ENCODE data around the gene KHDC1L. TPM values are rescaled to one million over a fixed set of nuclear protein-coding genes. Genes with fewer than 3 reads are reported as not detected.
"Not testable (repeated sequence)": the region's sequence is repeated elsewhere in the genome, so short reads cannot be mapped to it uniquely, and the experiment has no call there.

Gene KHDC1L, protein sequence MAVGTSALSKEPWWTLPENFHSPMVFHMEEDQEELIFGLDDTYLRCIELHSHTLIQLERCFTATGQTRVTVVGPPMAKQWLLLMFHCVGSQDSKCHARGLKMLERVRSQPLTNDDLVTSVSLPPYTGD
- under 1 TPM in 1 of 3 donors, not detected in 2; 0.77 TPM for polyA plus RNA-seq

DNA sequence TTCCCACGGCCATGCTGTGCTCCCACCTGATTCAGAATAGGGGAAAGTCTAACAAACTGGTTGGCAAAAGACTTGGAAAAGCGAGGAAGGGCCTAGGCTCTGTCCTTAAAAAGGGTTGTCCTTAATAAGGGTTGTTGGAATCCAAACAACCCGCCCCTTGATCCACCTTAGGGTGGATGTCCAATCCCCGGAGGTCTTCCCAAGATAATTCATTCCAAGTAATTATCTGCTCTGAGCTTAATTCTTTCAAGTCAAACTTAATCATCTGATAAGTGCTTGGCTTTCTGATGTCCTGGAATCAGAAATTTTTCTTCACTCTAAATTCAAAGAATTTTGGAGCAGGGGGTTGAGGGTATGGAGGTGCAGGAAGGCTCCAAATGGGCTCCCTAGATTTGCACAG is at the start of gene KHDC1L:
KHDC1L (minus strand) TSS at position 101 of the 400 bp plus-strand sequence; CDS start at position 13, 88 bp downstream.
- Mint-ChIP-seq H3K27ac (no peak within 1 kb of the TSS), H3K9me3 (no peaks in the 10 kb centered on the region), H3K36me3 (no peaks in the 10 kb centered on the region), H3K27me3 (ENCODE audit: low read depth in 3 of 3) (no peaks in the 10 kb centered on the region), H3K4me1 (no peaks in the 10 kb centered on the region), H3K4me3 (no peak within 1 kb of the TSS)
- DNase-seq: no peak

DNA sequence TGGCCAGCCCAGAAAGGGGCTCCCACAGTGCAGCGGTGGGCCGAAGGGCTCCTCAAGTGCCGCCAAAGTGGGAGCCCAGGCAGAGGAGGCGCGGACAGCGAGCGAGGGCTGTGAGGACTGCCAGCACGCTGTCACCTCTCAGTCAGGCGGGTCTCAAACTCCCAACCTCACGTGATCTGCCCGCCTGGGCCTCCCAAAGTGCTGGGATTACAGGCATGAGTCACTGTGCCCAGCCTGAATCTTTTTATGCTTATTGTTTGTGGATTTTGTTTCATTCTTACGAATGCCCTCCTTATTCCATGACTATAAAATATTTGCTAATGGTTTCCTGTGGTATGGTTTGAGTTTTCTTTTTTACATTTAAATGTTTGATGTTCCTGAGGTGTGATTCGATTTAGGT is 44.0 kb upstream of the KHDC1L start:
- not testable (repeated sequence) for H3K36me3 Mint-ChIP-seq; H3K4me3 Mint-ChIP-seq; DNase-seq; H3K27ac Mint-ChIP-seq; H3K27me3 Mint-ChIP-seq (ENCODE audit: low read depth in 3 of 3); H3K9me3 Mint-ChIP-seq
- peaks cover 10 to 17% of the 10 kb centered on the region in 2 donors for H3K4me1 Mint-ChIP-seq

DNA sequence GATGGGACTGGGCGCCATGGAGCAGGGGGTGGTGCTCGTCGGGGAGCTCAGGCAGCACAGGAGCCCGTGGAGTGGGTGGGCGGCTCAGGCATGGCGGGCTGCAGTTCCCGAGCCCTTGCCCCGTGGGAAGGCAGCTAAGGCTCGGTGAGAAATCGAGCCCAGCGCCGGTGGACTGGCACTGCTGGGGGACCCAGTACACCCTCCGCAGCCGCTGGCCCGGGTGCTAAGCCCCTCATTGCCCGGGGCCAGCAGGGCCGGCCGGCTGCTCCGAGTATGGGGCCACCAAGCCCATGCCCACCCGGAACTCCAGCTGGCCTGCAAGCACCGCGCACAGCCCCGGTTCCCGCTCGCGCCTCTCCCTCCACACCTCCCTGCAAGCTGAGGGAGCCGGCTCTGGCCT is 43.6 kb upstream of the KHDC1L start:
- H3K4me3 Mint-ChIP-seq; H3K36me3 Mint-ChIP-seq; H3K27ac Mint-ChIP-seq; H3K27me3 Mint-ChIP-seq (ENCODE audit: low read depth in 3 of 3); DNase-seq; H3K9me3 Mint-ChIP-seq: not testable (repeated sequence)
- H3K4me1 Mint-ChIP-seq: peaks cover 14 to 21% of the 10 kb centered on the region in 2 donors

- DNase-seq: no peak
- no peaks in the 10 kb centered on the region for H3K9me3 Mint-ChIP-seq
- H3K4me3 Mint-ChIP-seq: peak overlapping the region; percentile 76 to 82 (median 81)
- H3K4me1 Mint-ChIP-seq: peaks cover 26 to 36% of the 10 kb centered on the region in 2 donors
- peaks cover 0 to 3% (median 0%) of the 10 kb centered on the region in 3 donors for H3K27me3 Mint-ChIP-seq (ENCODE audit: low read depth in 3 of 3)
- peaks cover 0 to 3% (median 0%) of the 10 kb centered on the region in 3 donors for H3K36me3 Mint-ChIP-seq
- H3K27ac Mint-ChIP-seq: peak overlapping the region in 5 of 6 donors; percentile 12 to 61 (median 48)
Measured at GRCh38 chr6:73264446-73264845, 39.1 kb upstream of the KHDC1L start.

DNA sequence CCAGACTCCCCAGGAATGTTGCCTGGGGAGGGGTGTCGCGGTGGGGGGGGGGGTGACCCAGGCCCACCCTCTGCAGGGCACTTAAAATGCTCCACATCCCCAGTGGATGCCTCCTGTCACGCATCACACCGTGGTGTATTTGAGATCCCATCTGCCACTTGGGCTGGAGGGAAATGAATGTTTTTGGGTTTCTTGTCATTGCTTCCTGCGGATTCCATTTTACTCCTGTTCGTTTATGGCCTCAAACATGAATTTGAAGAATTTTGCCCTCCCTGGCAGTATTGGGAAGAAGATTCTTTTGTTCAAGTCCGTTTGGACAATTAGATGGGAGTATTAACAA is 38.2 kb upstream of the KHDC1L start:
- Mint-ChIP-seq H3K27ac (peak overlapping the region; percentile 32 to 74 (median 64)), H3K4me1 (peaks cover 26 to 36% of the 10 kb centered on the region in 2 donors)

DNA sequence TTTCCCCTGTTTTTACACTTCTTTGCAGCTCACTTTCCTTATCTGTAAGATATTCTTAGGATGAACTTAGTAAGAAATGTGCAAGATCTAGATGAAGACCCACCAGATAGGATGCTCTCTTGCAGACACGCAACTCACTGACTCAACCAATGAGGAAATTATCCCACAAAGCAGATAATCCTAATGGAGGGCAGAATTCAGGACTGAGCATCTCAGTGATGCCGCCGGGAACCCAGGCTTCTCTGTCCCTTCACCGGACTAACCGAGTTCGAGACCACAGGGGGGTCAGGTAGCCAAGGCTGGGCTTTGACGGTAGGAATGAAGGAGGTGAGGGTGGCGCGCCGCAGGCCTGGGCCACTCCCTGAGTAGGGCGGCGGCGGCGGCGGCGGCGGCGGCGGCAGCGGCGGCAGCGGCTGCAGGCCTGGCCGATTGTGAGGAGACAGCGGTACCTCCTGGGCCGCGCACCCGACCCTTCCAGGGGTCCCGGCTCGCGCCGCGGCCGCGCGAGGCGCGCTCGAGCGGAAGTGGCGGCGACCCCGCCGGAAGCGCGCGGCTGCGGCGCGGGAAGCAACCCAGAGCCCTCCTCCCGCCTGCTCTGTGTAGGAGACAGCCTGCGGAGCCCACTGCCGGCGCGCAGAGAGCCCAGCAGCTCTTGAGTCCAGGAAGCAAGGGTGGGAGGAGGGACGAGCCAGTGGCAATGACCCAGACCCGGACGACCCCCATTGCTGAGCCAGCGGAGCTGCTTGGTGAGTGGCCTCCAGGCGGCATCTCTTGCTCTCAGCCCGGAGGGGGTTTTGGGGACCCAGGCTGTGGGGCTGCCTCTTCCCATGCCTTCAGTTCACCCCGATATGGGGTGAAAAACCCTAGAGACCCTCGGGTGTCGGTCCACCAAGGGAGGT is 37.6 kb upstream of the KHDC1L start, which contains the start of gene KHDC1:
KHDC1 (minus strand) TSS at position 526 of the 899 bp plus-strand sequence. CDS start 20,679 bp downstream, outside the sequence.
- no peaks in the 10 kb centered on the region for H3K9me3 Mint-ChIP-seq
- peaks cover 25 to 36% of the 10 kb centered on the region in 2 donors for H3K4me1 Mint-ChIP-seq
- peak; percentile 68 to 80 (median 80) for DNase-seq
- peaks cover 0 to 3% (median 0%) of the 10 kb centered on the region in 3 donors for H3K36me3 Mint-ChIP-seq
- H3K27me3 Mint-ChIP-seq (ENCODE audit: low read depth in 3 of 3): peaks cover 0 to 3% (median 0%) of the 10 kb centered on the region in 3 donors
- H3K27ac Mint-ChIP-seq: peak within 1 kb of the TSS; percentile 76 to 97 (median 91)
- peak within 1 kb of the TSS; percentile 76 to 86 (median 83) for H3K4me3 Mint-ChIP-seq

More for the DNA sequence above, 38.2 kb upstream of the KHDC1L start:
- H3K9me3 Mint-ChIP-seq: no peaks in the 10 kb centered on the region
- peaks cover 0 to 3% (median 0%) of the 10 kb centered on the region in 3 donors for H3K27me3 Mint-ChIP-seq (ENCODE audit: low read depth in 3 of 3)
- DNase-seq: no peak
- peaks cover 0 to 3% (median 0%) of the 10 kb centered on the region in 3 donors for H3K36me3 Mint-ChIP-seq
- H3K4me3 Mint-ChIP-seq: peak overlapping the region; percentile 76 to 82 (median 81)

- Mint-ChIP-seq H3K4me3 (no peak overlapping the region), H3K36me3 (no peaks in the 10 kb centered on the region), H3K9me3 (no peaks in the 10 kb centered on the region), H3K27me3 (ENCODE audit: low read depth in 3 of 3) (peaks cover 0 to 3% (median 1%) of the 10 kb centered on the region in 3 donors), H3K27ac (no peak overlapping the region), H3K4me1 (peaks cover 11 to 13% of the 10 kb centered on the region in 2 donors)
- DNase-seq: no peak
Measured at GRCh38 chr6:73258721-73259120, 33.4 kb upstream of the KHDC1L start.

DNA sequence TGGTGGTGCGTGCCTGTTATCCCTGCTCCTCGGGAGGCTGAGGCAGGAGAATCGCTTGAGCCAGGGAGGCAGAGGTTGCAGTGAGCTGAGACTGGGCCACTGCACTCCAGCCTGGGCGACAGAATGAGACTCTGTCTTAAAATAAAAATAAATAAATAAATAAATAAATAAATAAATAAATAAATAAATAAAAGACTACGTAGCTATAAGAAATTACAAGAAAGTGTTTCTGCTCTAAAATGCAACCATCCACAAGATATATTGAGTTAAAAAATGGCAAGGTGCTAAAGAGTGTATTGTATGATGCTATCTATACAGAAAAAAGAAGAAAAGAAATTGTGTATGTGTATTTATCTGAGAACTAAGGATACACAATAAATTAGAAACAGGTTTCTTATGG is 29.0 kb upstream of the KHDC1L start:
- H3K4me1 Mint-ChIP-seq, H3K4me3 Mint-ChIP-seq: not testable (repeated sequence)

DNA sequence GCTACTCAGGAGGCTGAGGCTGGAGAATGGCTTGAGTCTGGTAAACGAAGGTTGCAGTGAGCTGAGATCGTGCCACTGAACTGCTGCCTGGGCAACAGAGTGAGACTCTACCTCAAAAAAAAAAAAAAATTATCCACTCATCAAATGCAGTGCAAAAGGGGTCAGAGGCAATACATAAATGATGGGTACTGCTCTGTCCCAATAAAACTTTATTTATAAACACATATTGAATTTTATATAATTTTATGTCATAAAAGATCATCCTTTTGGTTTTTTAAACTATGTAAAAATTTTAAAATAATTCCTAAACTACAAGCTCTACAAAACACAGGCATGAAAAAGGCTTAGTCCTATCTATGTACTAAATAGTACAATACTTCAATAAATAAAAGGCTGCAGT is 27.4 kb upstream of the KHDC1L start:
- no peaks in the 10 kb centered on the region for H3K9me3 Mint-ChIP-seq
- no peak for DNase-seq
- peaks cover 0 to 5% (median 1%) of the 10 kb centered on the region in 3 donors for H3K27me3 Mint-ChIP-seq (ENCODE audit: low read depth in 3 of 3)
- H3K27ac Mint-ChIP-seq: no peak overlapping the region
- H3K4me3 Mint-ChIP-seq: no peak overlapping the region
- no peaks in the 10 kb centered on the region for H3K36me3 Mint-ChIP-seq
- no peaks in the 10 kb centered on the region for H3K4me1 Mint-ChIP-seq

More for the DNA sequence above, 29.0 kb upstream of the KHDC1L start:
- H3K27me3 Mint-ChIP-seq (ENCODE audit: low read depth in 3 of 3); H3K36me3 Mint-ChIP-seq; DNase-seq; H3K9me3 Mint-ChIP-seq; H3K27ac Mint-ChIP-seq: not testable (repeated sequence)

DNA sequence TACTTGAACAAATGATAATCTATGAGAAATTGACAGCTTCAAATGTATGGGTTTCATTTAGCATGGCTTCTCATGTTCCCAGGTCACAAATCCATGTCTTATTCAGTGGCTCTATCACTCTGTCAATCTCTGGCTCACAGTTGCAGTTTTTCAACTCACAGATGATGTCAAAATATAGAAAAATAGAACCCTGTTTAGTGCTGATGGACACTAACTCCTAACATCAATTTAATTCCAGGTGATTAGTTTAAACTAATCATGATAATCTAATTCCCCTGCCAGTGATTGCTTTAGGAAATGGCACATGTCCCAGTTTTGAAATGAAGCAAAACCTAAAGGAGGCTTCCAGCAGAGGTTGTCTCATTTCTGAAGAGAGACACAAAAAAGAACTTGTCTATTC is 24.7 kb upstream of the KHDC1L start:
- Mint-ChIP-seq H3K9me3 (no peaks in the 10 kb centered on the region), H3K4me1 (no peaks in the 10 kb centered on the region), H3K27ac (no peak overlapping the region), H3K36me3 (no peaks in the 10 kb centered on the region), H3K4me3 (no peak overlapping the region), H3K27me3 (ENCODE audit: low read depth in 3 of 3) (peaks cover 0 to 5% (median 1%) of the 10 kb centered on the region in 3 donors)
- DNase-seq: no peak

- no peaks in the 10 kb centered on the region for H3K4me1 Mint-ChIP-seq
- H3K9me3 Mint-ChIP-seq: no peaks in the 10 kb centered on the region
- DNase-seq: no peak
- no peak overlapping the region for H3K4me3 Mint-ChIP-seq
- no peaks in the 10 kb centered on the region for H3K36me3 Mint-ChIP-seq
- H3K27ac Mint-ChIP-seq: no peak overlapping the region
- peaks cover 0 to 5% (median 0%) of the 10 kb centered on the region in 3 donors for H3K27me3 Mint-ChIP-seq (ENCODE audit: low read depth in 3 of 3)
Measured at GRCh38 chr6:73248192-73248903, 23.1 kb upstream of the KHDC1L start.

GRCh38 chr6:73242001-73242400 is 16.7 kb upstream of the KHDC1L start:
- no peaks in the 10 kb centered on the region for H3K4me1 Mint-ChIP-seq

GRCh38 chr6:73240730-73241129 is 15.4 kb upstream of the KHDC1L start:
- DNase-seq: no peak
- Mint-ChIP-seq H3K4me1 (no peaks in the 10 kb centered on the region), H3K9me3 (no peaks in the 10 kb centered on the region), H3K36me3 (no peaks in the 10 kb centered on the region), H3K4me3 (no peak overlapping the region), H3K27me3 (ENCODE audit: low read depth in 3 of 3) (peaks cover 0 to 3% (median 0%) of the 10 kb centered on the region in 3 donors), H3K27ac (no peak overlapping the region)

More at GRCh38 chr6:73242001-73242400, 16.7 kb upstream of the KHDC1L start:
- H3K27me3 Mint-ChIP-seq (ENCODE audit: low read depth in 3 of 3): peaks cover 0 to 3% (median 0%) of the 10 kb centered on the region in 3 donors
- no peak overlapping the region for H3K27ac Mint-ChIP-seq
- no peak for DNase-seq
- no peaks in the 10 kb centered on the region for H3K9me3 Mint-ChIP-seq
- no peak overlapping the region for H3K4me3 Mint-ChIP-seq
- H3K36me3 Mint-ChIP-seq: no peaks in the 10 kb centered on the region

Data from immature natural killer cell (primary cell).